BLaER1 treated with 17β-estradiol and CSF1 and Interleukin-3, amounts not matched to agents 10 nM and 100 nM (cell line): Measurements from ENCODE around the gene ABCA1.

ENCODE experiments used
- H3K27ac ChIP-seq, 11 experiments: shearing (Covaris generic); formaldehyde crosslinking; 2 replicates each; pipeline ENCODE4 v1.8.1; 2022
- H3K27me3 ChIP-seq, 11 experiments: shearing (Covaris generic); formaldehyde crosslinking; 2 replicates each; pipeline ENCODE4 v1.8.1; 2022
- H3K36me3 ChIP-seq, 11 experiments: shearing (Covaris generic); formaldehyde crosslinking; 2 replicates each; pipeline ENCODE4 v1.8.1; 2022
- H3K4me1 ChIP-seq, 10 experiments: shearing (Covaris generic); formaldehyde crosslinking; 2 replicates each; pipeline ENCODE4 v1.8.1; 2022
- H3K4me2 ChIP-seq, 11 experiments: shearing (Covaris generic); formaldehyde crosslinking; 2 replicates each; pipeline ENCODE4 v1.8.1; 2022
- H3K4me3 ChIP-seq, 10 experiments: shearing (Covaris generic); formaldehyde crosslinking; 2 replicates each; pipeline ENCODE4 v1.8.1; 2022
- H3K9ac ChIP-seq, 11 experiments: shearing (Covaris generic); formaldehyde crosslinking; 2 replicates each; pipeline ENCODE4 v1.8.1; 2022
- H3K9me3 ChIP-seq, 11 experiments: shearing (Covaris generic); formaldehyde crosslinking; replicated peaks in 1 of 11; 2 replicates each; pipeline ENCODE4 v1.8.1; 2022
- H4K20me1 ChIP-seq, 11 experiments: shearing (Covaris generic); formaldehyde crosslinking; 2 replicates each; pipeline ENCODE4 v1.8.1; 2022
- Cebpa-rat ChIP-seq, 11 experiments: shearing (Covaris generic); IDR thresholded peaks; 2 replicates each; pipeline ENCODE4 v1.8.1; 2022

ABCA1 gene

GRCh38 chr9:104868687-104869404, 59.1 kb downstream of the ABCA1 start:
- no peaks in the 10 kb centered on the region for H3K9me3 ChIP-seq
- H3K27ac ChIP-seq: peak overlapping the region; percentile 91 to 99 (median 96)
- H3K9ac ChIP-seq: peak overlapping the region; percentile 79 to 91 (median 84)
- H3K4me2 ChIP-seq: peak overlapping the region; percentile 74 to 93 (median 86)
- peaks cover 97 to 100% (median 98%) of the 10 kb centered on the region in 10 experiments for H3K4me1 ChIP-seq
- peak overlapping the region in 7 of 10 experiments; percentile 10 to 52 (median 23); a peak in 10 of 20 replicates for H3K4me3 ChIP-seq
- peak; percentile 71 to 90 (median 85); a peak in 19 of 22 replicates for TF ChIP-seq Cebpa-rat (IDR thresholded peaks at IDR 0.05)
- no peaks in the 10 kb centered on the region for H3K27me3 ChIP-seq
- H4K20me1 ChIP-seq: peaks cover 0 to 94% (median 5%) of the 10 kb centered on the region in 11 experiments; a peak in 11 of 22 replicates
- H3K36me3 ChIP-seq: peaks cover 65 to 92% (median 79%) of the 10 kb centered on the region in 11 experiments

GRCh38 chr9:104868303-104868686, 59.7 kb downstream of the ABCA1 start:
- no peak; a peak in 1 of 22 replicates for TF ChIP-seq Cebpa-rat (IDR thresholded peaks at IDR 0.05)
- Histone ChIP-seq H3K4me3 (peak overlapping the region in 7 of 10 experiments; percentile 10 to 52 (median 23); a peak in 9 of 20 replicates), H3K4me1 (peaks cover 97 to 100% (median 98%) of the 10 kb centered on the region in 10 experiments), H3K27ac (peak overlapping the region; percentile 91 to 99 (median 96)), H3K9me3 (no peaks in the 10 kb centered on the region), H4K20me1 (peaks cover 0 to 94% (median 10%) of the 10 kb centered on the region in 11 experiments; a peak in 12 of 22 replicates), H3K27me3 (no peaks in the 10 kb centered on the region), H3K9ac (peak overlapping the region; percentile 79 to 91 (median 84)), H3K36me3 (peaks cover 60 to 92% (median 78%) of the 10 kb centered on the region in 11 experiments), H3K4me2 (peak overlapping the region; percentile 73 to 93 (median 86))

GRCh38 chr9:104866191-104866590, 61.8 kb downstream of the ABCA1 start:
- H4K20me1 ChIP-seq: peaks cover under 1 to 93% (median 16%) of the 10 kb centered on the region in 11 experiments; a peak in 13 of 22 replicates
- no peaks in the 10 kb centered on the region for H3K9me3 ChIP-seq
- peak overlapping the region in 9 of 11 experiments; percentile 6 to 91 (median 60); a peak in 11 of 22 replicates for H3K9ac ChIP-seq
- H3K4me2 ChIP-seq: peak overlapping the region; percentile 73 to 93 (median 86); a peak in 21 of 22 replicates
- H3K27ac ChIP-seq: peak overlapping the region; percentile 91 to 99 (median 96)
- peak overlapping the region in 1 of 10 experiments; percentile 16; a peak in 1 of 20 replicates for H3K4me3 ChIP-seq
- H3K36me3 ChIP-seq: peaks cover 57 to 91% (median 72%) of the 10 kb centered on the region in 11 experiments
- no peaks in the 10 kb centered on the region for H3K27me3 ChIP-seq
- TF ChIP-seq Cebpa-rat (IDR thresholded peaks at IDR 0.05): no peak
- peaks cover 76 to 97% (median 88%) of the 10 kb centered on the region in 10 experiments for H3K4me1 ChIP-seq

- Histone ChIP-seq H3K4me2 (peak overlapping the region; percentile 57 to 93 (median 83)), H3K4me1 (peaks cover 62 to 96% (median 83%) of the 10 kb centered on the region in 10 experiments), H4K20me1 (peaks cover 6 to 95% (median 27%) of the 10 kb centered on the region in 11 experiments; a peak in 14 of 22 replicates), H3K9me3 (no peaks in the 10 kb centered on the region), H3K27me3 (no peaks in the 10 kb centered on the region), H3K4me3 (no peak overlapping the region), H3K27ac (peak overlapping the region; percentile 91 to 99 (median 96)), H3K36me3 (peaks cover 62 to 88% (median 75%) of the 10 kb centered on the region in 11 experiments), H3K9ac (peak overlapping the region; percentile 25 to 91 (median 60); a peak in 20 of 22 replicates)
- no peak for TF ChIP-seq Cebpa-rat (IDR thresholded peaks at IDR 0.05)
Measured at GRCh38 chr9:104864675-104865104, 63.3 kb downstream of the ABCA1 start.

DNA sequence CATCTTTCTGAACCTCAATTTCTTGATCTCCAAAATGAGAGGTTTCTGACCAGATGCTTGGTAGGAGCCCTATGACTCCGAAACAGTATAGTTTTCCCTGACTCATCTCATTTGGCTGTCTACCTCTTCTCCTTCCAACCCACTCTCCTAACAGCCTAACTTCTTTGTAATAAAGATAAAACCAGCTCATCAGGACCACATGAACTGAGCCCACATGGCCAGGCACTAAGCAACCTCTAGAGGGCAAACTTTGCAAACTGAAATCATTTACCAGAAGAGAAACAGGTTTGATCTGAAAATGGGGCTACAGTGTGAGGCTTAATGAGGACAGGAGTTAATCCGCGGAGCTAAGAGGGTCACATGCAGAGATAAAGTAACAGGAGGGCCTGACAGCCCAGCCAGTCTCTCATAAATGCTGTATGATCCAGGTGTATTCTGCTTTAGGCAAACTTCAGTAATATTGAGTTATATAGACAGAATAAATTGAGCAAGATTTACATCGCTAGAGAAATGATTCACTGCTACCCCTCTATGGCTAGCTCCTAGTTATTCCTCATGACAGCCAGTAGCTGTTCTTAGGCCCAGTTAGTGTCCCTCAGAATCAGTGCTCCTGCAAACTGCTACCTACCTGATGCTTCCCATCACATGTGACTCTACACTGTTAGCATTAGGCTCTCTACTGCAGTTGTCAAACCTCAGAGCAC, 64.6 kb downstream of the ABCA1 start:
- peak overlapping the region; percentile 25 to 91 (median 60); a peak in 20 of 22 replicates for H3K9ac ChIP-seq
- peaks cover 51 to 99% (median 72%) of the 10 kb centered on the region in 10 experiments for H3K4me1 ChIP-seq
- peaks cover 6 to 99% (median 38%) of the 10 kb centered on the region in 11 experiments; a peak in 15 of 22 replicates for H4K20me1 ChIP-seq
- peak overlapping the region; percentile 57 to 93 (median 83) for H3K4me2 ChIP-seq
- peaks cover 76 to 93% (median 84%) of the 10 kb centered on the region in 11 experiments for H3K36me3 ChIP-seq
- peak overlapping the region; percentile 91 to 99 (median 96); a peak in 21 of 22 replicates for H3K27ac ChIP-seq
- no peak overlapping the region for H3K4me3 ChIP-seq
- no peak for TF ChIP-seq Cebpa-rat (IDR thresholded peaks at IDR 0.05)
- no peaks in the 10 kb centered on the region for H3K9me3 ChIP-seq
- H3K27me3 ChIP-seq: no peaks in the 10 kb centered on the region

DNA sequence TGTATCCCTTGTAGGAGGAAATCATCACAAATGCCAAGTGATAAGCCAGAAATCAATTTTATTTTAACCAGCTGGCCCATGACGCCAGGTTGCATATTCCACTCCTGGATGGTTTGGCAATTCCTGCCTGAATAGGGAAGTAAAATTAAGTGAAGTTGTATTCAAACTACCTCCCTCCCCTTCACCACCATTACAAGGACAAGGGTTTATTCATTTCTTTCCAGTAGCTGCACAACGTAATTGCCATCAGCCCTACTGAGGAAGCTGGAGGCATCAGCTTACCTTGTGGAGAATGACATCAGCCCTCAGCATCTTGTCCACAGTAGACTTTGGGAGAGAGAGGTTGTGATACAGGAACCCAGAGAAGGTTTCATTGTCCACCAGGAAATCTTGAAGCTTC, 66.6 kb downstream of the ABCA1 start:
- no peak overlapping the region for H3K4me3 ChIP-seq
- H3K4me2 ChIP-seq: peak overlapping the region in 5 of 11 experiments; percentile 21 to 83 (median 68); a peak in 9 of 22 replicates
- peaks cover 31 to 99% (median 52%) of the 10 kb centered on the region in 10 experiments for H3K4me1 ChIP-seq
- no peaks in the 10 kb centered on the region for H3K27me3 ChIP-seq
- no peak for TF ChIP-seq Cebpa-rat (IDR thresholded peaks at IDR 0.05)
- peaks cover 80 to 93% (median 86%) of the 10 kb centered on the region in 11 experiments for H3K36me3 ChIP-seq
- H3K9me3 ChIP-seq: no peaks in the 10 kb centered on the region
- H3K27ac ChIP-seq: peak overlapping the region in 7 of 11 experiments; percentile 20 to 85 (median 75); a peak in 12 of 22 replicates
- H4K20me1 ChIP-seq: peaks cover 13 to 99% (median 54%) of the 10 kb centered on the region in 11 experiments; a peak in 18 of 22 replicates
- peak overlapping the region in 3 of 11 experiments; percentile 54 to 71 (median 70); a peak in 7 of 22 replicates for H3K9ac ChIP-seq

DNA sequence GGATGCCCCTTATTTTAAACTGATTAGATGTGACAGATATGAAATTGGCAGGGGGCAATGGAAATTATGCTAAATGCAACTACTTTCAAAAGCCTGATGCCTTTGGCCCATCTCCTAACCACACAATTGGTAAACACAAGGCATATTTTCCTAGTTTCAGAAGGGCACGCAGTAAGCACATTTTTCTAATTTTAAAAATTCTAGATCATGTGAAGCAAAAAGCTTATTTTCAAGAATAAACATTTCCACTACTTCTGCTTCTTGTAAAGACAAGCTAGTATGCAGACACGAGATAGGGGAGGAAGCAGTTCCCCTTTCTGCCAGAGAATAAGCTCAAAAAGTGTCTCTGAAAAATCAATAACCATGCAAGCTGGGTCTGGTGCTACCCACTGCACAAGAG, 67.7 kb downstream of the ABCA1 start:
- no peak for TF ChIP-seq Cebpa-rat (IDR thresholded peaks at IDR 0.05)
- Histone ChIP-seq H3K4me2 (peak overlapping the region in 5 of 11 experiments; percentile 8 to 89 (median 68); a peak in 8 of 22 replicates), H3K36me3 (peaks cover 80 to 93% (median 86%) of the 10 kb centered on the region in 11 experiments), H3K27me3 (no peaks in the 10 kb centered on the region), H3K27ac (peak overlapping the region in 7 of 11 experiments; percentile 34 to 85 (median 75); a peak in 13 of 22 replicates), H3K4me1 (peaks cover 20 to 99% (median 41%) of the 10 kb centered on the region in 10 experiments), H3K9ac (peak overlapping the region in 5 of 11 experiments; percentile 3 to 78 (median 54); a peak in 8 of 22 replicates), H3K4me3 (no peak overlapping the region), H3K9me3 (no peaks in the 10 kb centered on the region), H4K20me1 (peaks cover 22 to 99% (median 65%) of the 10 kb centered on the region in 11 experiments; a peak in 20 of 22 replicates)

- Histone ChIP-seq H3K9me3 (no peaks in the 10 kb centered on the region), H3K9ac (peak overlapping the region in 2 of 11 experiments; percentile 70 to 78; a peak in 2 of 22 replicates), H4K20me1 (peaks cover 33 to 99% (median 80%) of the 10 kb centered on the region in 11 experiments; a peak in 20 of 22 replicates), H3K27ac (peak overlapping the region in 3 of 11 experiments; percentile 78 to 85 (median 80); a peak in 6 of 22 replicates), H3K27me3 (no peaks in the 10 kb centered on the region), H3K36me3 (peaks cover 82 to 93% (median 87%) of the 10 kb centered on the region in 11 experiments), H3K4me1 (peaks cover 6 to 99% (median 27%) of the 10 kb centered on the region in 10 experiments), H3K4me2 (peak overlapping the region in 2 of 11 experiments; percentile 83 to 89; a peak in 4 of 22 replicates), H3K4me3 (no peak overlapping the region)
- no peak for TF ChIP-seq Cebpa-rat (IDR thresholded peaks at IDR 0.05)
Measured at GRCh38 chr9:104858846-104859245, 69.1 kb downstream of the ABCA1 start.
